Calu3 (cell line): ENCODE data around the gene GOLT1B. TPM values are rescaled to one million over a fixed set of nuclear protein-coding genes. Genes with fewer than 3 reads are reported as not detected.

ENCODE experiments used
- BruUV-seq: library from RNA; stranded (reverse); fragments of 400-500 nt; replicated peaks from 2 replicates; lab custom pipeline; 2021; lab: Mats Ljungman, UMichigan
- CTCF ChIA-PET: fragments of 300-600 bp; sonication (Branson Sonifier 250); formaldehyde crosslinking; loops from one replicate; lab custom pipeline; 2022; ENCODE audit warnings: antibody characterized with exemption; lab: Charles Lee
- DNase-seq: peaks from one replicate; pipeline ENCODE4 v3.0.0; 2022
- H3K27ac Mint-ChIP-seq: one replicate; pipeline ENCODE4 v1.8.0; 2022; ENCODE audit warnings: mixed read lengths; ENCODE audit not compliant: unreplicated experiment
- H3K27me3 Mint-ChIP-seq: one replicate; pipeline ENCODE4 v1.8.0; 2022; ENCODE audit warnings: mixed read lengths; ENCODE audit not compliant: unreplicated experiment
- H3K36me3 Mint-ChIP-seq: one replicate; pipeline ENCODE4 v1.8.0; 2022; ENCODE audit warnings: mild to moderate bottlenecking, moderate library complexity, mixed read lengths; ENCODE audit not compliant: insufficient read depth, unreplicated experiment
- H3K4me1 Mint-ChIP-seq: one replicate; pipeline ENCODE4 v1.8.0; 2022; ENCODE audit warnings: mild to moderate bottlenecking, low read depth, mixed read lengths; ENCODE audit not compliant: unreplicated experiment
- H3K4me3 Mint-ChIP-seq: one replicate; pipeline ENCODE4 v1.8.0; 2022; ENCODE audit warnings: mild to moderate bottlenecking, low read depth, moderate library complexity, mixed read lengths; ENCODE audit not compliant: unreplicated experiment
- H3K9me3 Mint-ChIP-seq: one replicate; pipeline ENCODE4 v1.8.0; 2022; ENCODE audit warnings: low read depth, mixed read lengths; ENCODE audit not compliant: unreplicated experiment
- CTCF ChIP-seq: fragments of 200-600 bp; IDR thresholded peaks from one replicate; pipeline ENCODE4 v1.8.0; 2022; ENCODE audit warnings: antibody characterized with exemption; ENCODE audit not compliant: unreplicated experiment
- intact Hi-C: fragments of 100-400 bp; cut with micrococcal nuclease; formaldehyde crosslinking; loops from one replicate; pipeline ENCODE4 v1.10.0; 2022; ENCODE audit not compliant: unreplicated experiment
- total RNA-seq: library from RNA; stranded (reverse); gene quantifications from 2 replicates; pipeline ENCODE4 v1.2.3, GENCODE V29; 2022

Gene GOLT1B
- total RNA-seq, 1 experiment from 2014 or later: 30.7 TPM

- no peaks in the 10 kb centered on the region for H3K27me3 Mint-ChIP-seq
- H3K27ac Mint-ChIP-seq: no peak overlapping the region
- H3K4me3 Mint-ChIP-seq: no peak overlapping the region
- H3K36me3 Mint-ChIP-seq: no peaks in the 10 kb centered on the region
- no peaks in the 10 kb centered on the region for H3K9me3 Mint-ChIP-seq
- intact Hi-C loops: no loop called here
- peaks cover 8% of the 10 kb centered on the region for H3K4me1 Mint-ChIP-seq
- TF ChIP-seq CTCF: no peak
- BruUV-seq: no TSS peak
- DNase-seq: no peak
- CTCF ChIA-PET: no interaction called here
Observed at GRCh38 chr12:21545557-21545956, 44.0 kb downstream of the GOLT1B start.

GRCh38 chr12:21546716-21547115 lies 45.1 kb downstream of the GOLT1B start:
- H3K4me3 Mint-ChIP-seq: no peak overlapping the region
- no peaks in the 10 kb centered on the region for H3K27me3 Mint-ChIP-seq
- CTCF ChIA-PET: no interaction called here
- no peak for TF ChIP-seq CTCF
- no peaks in the 10 kb centered on the region for H3K36me3 Mint-ChIP-seq
- intact Hi-C loops: no loop called here
- no peak for DNase-seq
- no peaks in the 10 kb centered on the region for H3K9me3 Mint-ChIP-seq
- H3K27ac Mint-ChIP-seq: no peak overlapping the region
- peaks cover 8% of the 10 kb centered on the region for H3K4me1 Mint-ChIP-seq
- no TSS peak for BruUV-seq

- no peak for DNase-seq
- Mint-ChIP-seq H3K4me1 (peaks cover 8% of the 10 kb centered on the region), H3K9me3 (no peaks in the 10 kb centered on the region), H3K27ac (no peak overlapping the region), H3K27me3 (no peaks in the 10 kb centered on the region), H3K4me3 (no peak overlapping the region), H3K36me3 (no peaks in the 10 kb centered on the region)
- CTCF ChIA-PET: no interaction called here
- no TSS peak for BruUV-seq
- intact Hi-C loops: no loop called here
- TF ChIP-seq CTCF: no peak
Observed at GRCh38 chr12:21547437-21547836, 45.8 kb downstream of the GOLT1B start.

- Mint-ChIP-seq H3K9me3 (no peaks in the 10 kb centered on the region), H3K36me3 (no peaks in the 10 kb centered on the region), H3K4me1 (no peaks in the 10 kb centered on the region), H3K4me3 (no peak overlapping the region), H3K27ac (no peak overlapping the region), H3K27me3 (no peaks in the 10 kb centered on the region)
- CTCF ChIA-PET: no interaction called here
- BruUV-seq: no TSS peak
- intact Hi-C loops: no loop called here
- TF ChIP-seq CTCF: no peak
- no peak for DNase-seq
Observed at GRCh38 chr12:21551841-21552465, 50.4 kb downstream of the GOLT1B start.
